Activated CD8-positive, alpha-beta memory T cell treated with anti-CD3 and anti-CD28 coated beads for 1 hour (primary cell): ENCODE data around the gene ASIC3.

ENCODE experiments used
- DNase-seq, 2 donors: peaks; one replicate each; pipeline ENCODE4 v3.0.0-alpha.2; 2020; ENCODE audit warnings: low read depth in 1 of 2; ENCODE audit errors: extremely low read depth in 1 of 2

The ASIC3 gene

DNA sequence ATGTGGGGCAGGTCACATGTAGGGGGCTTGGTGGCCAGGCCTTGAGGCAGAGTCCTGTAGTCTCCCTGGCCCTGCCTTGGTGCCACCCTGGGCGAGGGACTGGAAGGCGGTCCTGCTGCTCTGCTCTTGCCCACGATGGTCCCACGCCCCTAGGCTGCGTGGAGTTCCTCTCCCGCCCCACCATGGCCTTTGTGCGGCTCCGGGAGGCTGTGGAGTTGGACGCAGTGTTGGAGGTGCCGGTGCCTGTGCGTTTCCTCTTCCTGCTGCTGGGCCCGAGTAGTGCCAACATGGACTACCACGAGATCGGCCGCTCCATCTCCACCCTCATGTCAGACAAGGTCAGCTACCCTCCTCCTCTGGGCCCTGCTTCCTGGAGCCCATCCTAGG, 22.2 kb downstream of the ASIC3 start:
- DNase-seq: no peak

DNA sequence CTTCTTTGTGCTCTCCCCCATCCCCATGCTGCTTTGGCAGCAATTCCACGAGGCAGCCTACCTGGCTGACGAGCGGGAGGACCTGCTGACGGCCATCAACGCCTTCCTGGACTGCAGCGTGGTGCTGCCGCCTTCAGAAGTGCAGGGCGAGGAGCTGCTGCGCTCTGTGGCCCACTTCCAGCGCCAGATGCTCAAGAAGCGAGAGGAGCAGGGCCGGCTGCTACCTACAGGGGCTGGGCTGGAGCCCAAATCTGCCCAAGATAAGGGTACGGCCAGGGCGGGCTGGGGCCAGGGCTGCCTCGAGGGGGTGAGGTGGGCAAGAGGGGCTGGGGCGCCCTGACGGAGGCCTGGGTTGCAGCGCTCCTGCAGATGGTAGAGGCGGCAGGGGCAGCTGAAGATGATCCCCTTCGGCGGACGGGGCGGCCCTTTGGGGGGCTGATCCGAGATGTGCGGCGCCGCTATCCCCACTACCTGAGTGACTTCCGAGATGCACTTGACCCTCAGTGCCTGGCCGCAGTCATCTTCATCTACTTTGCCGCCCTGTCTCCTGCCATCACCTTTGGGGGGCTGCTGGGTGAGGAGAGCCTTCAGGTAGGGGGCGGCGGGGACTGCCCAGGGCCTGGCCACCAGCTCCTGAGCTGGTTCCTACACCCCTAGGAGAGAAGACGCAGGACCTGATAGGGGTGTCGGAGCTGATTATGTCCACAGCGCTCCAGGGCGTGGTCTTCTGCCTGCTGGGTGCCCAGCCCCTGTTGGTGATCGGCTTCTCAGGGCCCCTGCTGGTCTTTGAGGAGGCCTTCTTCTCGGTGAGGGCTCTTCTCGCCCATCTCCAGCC, 22.9 kb downstream of the ASIC3 start:
- DNase-seq: no peak

DNA sequence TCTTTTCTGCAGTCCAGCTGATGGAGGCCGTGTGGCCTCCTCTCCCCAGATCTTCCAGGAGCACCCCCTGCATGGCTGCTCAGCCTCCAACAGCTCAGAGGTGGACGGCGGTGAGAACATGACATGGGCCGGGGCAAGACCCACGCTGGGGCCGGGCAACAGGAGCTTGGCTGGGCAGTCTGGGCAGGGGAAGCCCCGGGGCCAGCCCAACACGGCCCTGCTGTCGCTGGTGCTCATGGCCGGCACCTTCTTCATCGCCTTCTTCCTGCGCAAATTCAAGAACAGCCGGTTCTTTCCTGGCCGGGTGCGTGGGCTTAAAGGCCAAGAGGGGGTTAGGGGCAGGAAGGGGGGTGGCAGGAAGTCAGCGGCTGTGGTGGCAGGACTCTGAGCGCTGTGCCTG, 25.7 kb downstream of the ASIC3 start:
- no peak for DNase-seq

DNA sequence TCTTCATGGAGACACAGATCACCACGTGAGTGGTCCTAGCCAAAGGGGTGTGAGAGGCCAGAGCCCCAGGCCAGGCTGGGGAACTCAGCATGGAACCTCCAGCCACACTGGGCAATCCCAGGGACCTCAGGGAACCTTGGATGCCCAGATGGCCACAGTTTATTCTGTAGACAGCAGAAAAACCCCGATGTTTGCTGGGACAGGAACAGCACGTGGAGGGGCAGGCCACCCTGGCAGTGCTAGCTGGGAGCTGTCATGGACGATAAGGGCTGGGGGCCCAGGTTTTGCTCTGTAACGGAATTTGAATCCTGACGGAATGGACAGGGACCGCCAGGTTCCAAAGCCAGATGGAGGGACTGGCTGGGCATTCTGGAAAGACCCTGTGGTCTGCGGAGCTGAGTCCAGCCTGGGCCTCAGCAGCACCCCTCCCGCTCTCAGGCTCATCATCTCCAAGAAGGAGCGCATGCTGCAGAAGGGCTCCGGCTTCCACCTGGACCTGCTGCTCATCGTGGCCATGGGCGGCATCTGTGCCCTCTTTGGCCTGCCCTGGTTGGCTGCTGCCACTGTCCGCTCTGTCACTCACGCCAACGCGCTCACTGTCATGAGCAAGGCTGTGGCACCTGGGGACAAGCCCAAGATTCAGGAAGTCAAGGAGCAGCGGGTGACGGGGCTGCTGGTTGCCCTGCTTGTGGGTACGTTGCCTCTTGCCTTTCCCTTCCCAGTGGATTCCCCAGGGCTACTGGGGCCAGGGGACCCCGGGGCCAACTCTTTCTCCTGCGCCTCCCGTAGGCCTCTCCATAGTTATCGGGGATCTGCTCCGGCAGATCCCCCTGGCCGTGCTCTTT, 26.7 kb downstream of the ASIC3 start:
- DNase-seq: no peak

DNA sequence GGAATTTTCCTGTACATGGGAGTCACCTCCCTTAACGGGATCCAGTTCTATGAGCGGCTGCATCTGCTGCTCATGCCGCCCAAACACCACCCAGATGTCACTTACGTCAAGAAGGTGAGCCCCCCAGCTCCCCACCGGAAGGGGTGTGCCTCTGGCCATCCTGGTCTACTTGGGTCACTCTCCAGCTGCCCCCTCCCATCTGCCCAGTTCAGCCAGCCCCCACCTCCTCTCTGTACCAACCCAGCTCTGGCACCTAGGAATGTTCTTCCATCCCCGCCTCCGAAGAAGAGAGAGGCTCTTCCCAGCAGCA, 27.3 kb downstream of the ASIC3 start:
- DNase-seq: no peak

DNA sequence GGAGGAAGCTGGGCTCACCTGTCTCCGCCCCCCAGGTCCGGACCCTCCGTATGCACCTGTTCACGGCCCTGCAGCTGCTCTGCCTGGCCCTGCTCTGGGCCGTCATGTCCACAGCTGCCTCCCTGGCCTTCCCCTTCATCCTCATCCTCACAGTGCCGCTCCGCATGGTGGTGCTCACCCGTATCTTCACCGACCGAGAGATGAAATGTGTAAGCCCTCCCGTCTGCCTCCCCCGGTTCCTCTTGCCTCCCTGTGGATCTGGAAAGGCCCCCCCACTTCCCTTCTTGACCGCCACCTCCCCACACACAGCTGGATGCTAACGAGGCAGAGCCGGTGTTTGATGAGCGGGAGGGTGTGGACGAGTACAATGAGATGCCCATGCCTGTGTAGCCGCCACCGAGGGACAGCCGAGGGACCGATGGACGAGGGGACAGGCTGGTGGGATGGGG, 27.7 kb downstream of the ASIC3 start:
- no peak for DNase-seq

DNA sequence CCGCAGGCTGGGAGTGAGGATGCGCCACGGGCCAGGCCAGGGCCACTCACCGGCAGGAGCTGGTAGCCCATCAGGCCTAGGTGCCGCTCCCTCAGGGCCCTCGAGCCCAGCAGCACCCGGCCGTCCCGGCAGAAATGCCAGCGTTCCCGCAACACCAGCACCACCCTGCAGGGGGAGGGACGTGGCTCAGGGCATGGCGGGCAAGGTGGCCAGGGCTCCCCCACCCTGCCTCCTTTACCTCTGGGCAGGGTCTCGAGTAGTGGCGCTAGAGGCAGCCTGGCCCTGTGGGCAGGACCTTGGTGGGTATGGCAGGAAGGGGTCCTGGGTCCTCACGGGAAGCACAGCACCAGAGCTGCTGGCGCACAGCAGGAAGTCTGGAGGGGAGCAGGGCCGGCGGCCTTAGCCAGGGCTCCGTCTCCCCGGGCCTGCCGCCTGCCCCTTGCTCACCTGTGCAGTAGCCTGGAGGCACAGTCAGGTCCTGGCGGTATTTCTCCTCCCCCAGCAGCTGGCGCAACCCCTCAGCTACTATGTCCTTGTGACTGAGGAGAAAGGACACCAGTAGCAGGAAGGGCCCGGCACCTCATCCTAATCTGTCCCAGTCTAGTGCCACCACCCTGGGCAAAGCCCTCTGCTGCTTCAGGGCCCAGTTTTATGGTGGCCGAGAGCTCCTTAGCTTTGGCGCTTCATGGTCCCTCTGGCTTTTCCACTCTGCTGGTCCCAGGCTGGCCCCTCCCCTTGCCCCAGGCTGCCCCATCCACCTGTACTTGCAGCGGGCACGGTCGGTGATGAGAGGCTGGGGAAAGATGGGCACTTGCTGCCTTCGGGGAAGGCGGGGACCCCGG, 28.8 kb downstream of the ASIC3 start:
- no peak for DNase-seq

DNA sequence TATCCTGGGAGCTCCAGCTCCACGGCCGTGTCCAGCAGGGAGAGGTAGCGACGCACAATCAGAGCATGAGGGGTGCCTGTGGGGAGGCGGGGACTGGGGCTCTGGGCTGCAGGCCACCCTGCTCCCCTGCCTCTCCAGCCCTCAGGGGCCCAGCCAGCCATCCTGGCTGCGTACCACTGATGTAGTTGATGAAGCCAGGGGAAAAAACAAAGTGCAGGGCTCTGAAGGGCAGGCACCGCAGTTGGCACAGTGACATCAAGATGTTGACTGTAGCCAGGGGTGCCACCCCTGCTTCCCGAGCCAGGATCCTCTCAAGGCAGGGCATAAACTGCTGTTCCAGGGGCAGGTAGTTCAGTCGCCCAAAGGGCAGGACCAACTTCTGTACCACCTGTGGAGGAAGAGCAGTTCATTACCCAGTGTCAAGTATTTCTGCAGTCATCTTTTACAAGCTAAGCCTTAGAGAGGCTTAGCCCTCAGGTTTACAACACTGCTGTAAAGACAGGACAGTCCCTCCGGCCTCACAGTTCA, 29.4 kb downstream of the ASIC3 start:
- DNase-seq: no peak

DNA sequence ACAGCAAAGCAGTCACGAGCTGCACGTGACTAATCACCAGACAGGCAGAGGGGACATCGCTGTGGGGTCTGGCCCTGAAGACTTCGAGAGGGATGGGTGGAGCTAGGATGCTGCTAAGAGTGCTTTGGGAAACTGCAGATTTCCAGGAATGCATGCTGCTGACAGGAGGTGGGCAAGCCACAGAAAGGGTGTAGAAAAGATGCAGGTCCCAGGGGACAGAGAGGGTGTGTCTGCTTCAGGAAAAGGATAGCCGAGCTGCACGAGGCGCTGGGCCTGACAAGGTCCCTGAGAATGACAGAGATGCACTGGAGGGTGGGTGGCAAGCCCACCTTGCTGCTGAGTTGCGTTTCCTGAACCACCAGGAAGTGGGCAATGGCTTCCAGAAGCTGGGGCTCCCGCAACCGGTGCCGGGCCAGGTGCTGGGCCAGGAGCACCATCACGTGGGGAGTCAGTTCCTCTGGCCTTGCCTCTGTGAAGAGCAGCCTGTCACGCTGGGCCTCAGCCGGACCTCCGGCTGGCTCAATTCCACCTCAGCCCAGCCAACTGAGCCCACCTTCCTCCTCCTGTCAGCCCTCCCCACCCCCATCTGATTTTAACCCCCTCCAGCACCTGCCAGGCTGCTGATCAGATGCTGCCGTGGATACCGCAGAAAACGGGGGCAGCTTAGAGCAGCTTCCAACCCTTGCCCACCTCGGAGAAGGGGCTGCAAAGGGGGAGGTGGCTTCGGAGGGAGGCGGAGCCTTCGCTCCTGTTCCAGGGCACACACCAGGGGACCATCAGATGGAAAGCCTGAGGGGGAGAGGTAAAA, 30.1 kb downstream of the ASIC3 start:
- DNase-seq: no peak

DNA sequence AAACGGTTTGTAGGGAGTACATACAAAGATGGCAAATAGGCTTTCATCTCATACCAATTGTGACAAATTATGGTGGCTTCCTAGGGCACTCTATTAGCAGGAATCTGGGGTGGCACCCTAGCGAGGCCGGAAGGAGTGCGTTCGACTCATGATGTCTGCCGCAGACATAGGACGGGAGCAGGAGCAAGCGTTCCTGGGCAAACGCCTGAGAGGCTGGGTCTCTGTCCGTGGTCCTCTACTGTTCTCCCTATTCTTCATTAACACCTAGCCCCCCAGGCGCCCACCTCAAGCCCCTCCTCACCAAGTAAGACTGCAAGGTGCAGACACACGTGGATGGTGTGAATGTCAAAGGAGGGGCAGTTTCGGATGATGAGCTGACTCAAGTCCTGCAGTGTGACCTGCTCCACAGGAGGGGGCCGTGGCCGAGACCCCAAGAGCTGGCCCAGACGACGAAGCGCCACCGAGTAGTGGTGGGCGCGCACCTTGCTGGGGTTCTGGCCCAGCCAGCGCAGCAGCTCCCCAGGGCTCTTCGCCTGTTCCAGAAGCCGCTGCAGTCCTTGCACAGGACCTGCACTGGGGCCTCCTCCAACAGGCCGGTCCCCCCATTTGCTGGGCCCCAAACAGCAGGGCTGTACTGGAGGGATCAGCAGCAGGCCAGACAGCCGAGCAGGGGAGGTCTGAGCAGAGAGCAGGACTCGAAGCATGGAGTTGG, 31.0 kb downstream of the ASIC3 start:
- no peak for DNase-seq

DNA sequence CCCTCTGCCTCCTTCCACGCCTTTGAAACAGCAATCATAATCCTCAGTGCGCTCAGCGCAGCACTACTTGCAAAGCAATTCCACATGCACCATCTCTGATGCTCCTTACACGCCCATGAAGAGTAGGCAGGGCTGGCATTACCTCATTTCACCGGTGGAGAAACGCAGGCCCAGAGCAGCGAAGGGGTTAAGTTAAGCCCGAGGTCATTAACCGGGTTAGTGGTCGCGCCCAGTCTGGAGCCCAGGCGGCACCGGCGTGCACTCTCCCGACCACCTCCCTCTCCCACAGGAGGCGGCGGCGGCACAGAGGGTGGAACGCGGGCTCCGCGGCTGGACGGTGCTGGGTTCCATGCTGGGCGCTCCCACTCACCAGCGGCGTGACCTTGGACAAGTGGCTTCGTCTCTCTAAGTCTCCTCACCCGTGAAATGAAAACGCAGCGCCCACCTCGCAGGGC, 31.8 kb downstream of the ASIC3 start:
- DNase-seq: no peak

DNA sequence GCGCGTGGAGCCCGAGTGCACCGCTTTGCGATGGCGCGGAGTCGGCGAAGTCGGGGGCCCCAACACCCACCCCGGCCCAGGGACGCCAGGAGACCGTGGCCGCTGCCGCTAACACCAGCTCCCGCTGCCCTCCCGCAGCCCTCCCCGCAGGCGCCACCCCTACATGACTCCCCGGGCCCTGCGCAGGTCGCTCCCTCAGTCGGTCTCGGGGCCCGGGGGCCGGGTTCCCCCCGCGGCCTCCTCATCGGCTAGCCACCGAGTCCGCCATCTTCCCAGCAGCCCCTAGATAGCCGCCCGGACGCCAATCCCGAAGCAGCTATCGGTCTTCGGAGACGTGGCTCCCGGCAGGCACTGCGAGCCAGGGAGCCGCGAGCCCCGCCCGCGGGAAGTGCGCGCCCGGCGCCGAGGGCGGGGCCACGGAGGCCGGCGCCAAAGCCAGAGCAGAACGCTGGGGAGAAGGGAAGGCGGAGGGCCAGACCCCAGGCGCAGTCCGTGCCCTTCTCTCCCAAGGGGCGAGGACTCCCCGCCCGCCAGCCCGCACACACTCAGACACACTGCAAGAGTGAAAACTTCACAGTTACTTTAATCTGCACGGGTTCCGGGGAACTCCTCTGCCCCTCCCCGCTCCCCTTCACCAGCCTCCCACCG, 32.3 kb downstream of the ASIC3 start, which contains the start of gene FASTK:
TSS of gene FASTK (minus strand) at position 288 of the 648 bp plus-strand sequence. CDS start at position 245, 43 bp downstream.
- DNase-seq: peak; percentile 64 to 78

DNA sequence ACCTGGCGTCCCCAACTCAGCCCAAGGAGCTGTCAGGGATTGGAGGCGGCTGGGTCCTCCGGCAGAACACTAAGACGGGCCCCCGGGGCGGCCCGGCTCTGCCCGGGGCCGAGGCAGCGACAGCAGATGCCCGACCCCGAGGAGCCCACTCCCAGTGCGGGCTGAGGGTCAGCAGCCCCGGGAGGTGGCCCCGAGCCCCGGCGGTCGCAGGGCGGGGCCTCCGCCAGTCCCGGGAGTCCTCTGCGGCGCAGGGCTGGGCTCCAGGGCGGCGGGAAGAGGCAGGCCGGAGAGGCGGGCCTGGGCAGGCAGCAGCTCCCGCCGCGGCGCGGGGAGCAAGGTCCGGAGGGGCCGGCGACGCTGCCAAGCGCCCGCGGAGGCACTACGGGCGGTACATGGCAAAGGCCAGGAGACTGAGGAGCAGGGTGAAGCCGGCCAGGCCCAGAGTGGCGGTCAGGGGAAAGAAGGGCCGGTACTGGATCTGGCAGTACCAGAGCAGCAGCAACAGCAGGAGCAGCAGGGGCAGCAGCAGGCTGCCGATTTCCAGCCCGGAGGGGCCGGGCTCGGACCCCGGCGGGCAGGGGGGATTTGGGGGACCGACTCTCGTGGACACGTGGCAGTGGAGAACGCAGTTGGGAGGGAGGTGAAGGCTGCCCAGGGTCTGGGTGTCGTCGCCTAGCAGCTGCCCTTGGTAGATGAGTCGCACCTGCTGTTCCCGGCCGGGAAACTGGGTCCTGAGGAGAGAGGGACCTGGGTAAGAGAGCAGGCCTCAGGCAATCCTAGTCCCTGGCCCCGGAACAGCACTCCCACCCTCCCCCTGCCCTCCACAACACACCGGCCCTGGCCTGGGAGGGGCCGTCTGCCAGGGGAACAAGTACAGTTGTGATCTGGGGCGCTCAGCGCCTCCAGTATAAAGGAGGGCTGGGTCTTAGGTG, 33.1 kb downstream of the ASIC3 start:
- no peak for DNase-seq

DNA sequence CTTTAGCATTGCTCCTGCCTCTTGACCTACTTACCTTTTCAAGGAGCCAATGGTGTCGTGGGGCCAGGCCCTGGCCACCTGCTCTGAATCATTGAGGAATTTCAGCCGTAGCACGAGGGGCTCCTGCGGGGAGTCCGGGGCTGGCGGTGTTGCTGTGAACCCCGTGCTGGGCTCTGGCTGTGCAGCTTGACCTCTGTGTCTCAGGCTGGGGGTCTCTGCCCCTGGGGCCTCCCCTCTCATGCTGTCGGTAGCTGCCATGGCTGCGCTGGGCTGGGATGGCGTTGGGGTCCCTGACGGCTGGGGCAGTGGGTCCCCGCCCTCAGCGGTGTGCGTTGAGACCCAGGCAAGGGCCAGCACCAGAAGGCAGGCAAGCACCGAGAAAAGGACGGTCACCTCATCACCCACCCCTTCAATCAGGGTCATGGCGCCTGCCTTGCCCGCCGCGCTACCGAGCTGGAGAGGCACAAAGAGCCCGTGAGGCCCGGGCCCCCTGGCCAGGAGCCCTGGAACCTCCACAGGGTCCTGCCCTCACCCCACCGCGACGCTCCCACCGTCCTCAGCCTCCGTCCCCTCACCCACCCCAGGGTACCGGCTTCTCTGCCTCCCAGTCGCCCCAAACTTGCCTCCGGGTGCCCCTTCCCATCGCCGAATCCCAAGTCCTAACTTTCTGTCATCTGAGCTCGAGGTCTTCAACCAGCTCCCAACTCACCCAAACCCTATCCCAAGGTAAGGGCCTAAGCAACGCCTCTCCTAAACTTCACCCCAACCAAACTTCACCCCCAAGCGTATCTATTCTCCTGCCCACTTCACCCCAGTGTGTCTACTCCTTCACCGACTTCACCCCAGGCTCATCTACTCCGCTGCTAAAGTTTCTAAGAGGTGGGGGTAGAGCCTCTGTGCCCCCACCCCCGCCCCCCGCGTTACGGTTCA, 34.1 kb downstream of the ASIC3 start:
- no peak for DNase-seq

DNA sequence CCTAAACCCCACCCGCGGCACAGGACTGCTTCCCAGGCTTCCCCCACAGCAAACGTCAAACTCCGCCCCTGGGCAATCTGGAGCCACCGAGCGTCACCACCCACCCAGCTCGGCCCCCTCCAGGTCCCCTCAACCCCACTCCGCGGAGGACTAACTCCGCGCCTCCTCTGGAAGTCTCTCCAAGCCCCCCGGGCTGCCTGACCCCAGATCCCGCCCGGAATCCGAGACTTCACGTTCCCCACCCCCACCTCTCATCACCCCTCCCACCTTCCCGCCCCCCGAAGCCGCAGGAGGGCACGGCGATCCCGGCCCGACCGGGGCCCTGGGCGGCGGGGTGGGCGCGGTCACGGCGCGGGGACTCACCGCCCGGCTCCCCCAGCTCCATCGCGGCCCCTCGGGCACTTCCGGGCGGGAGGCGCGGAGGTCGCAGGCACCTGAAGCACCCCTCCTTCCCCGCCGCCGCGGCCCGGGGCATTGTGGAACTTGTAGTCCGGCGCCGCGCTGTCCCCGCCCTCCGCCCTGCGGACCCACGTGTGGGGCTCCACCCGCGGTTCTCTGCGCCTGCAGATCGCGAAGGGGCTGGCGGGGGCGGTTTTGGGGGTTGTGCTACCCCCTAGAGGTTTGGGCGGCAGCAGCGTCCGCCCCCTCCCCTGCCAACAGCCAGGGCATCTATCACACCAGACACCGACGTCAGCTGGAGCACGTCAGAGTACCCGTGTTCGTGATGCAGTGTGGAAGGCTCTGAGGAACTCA, 34.9 kb downstream of the ASIC3 start, which contains the start of gene TMUB1:
TSS of gene TMUB1 (minus strand) at position 423 of the 753 bp plus-strand sequence. CDS start 930 bp downstream, outside the sequence.
- DNase-seq: peak; percentile 74 to 88

DNA sequence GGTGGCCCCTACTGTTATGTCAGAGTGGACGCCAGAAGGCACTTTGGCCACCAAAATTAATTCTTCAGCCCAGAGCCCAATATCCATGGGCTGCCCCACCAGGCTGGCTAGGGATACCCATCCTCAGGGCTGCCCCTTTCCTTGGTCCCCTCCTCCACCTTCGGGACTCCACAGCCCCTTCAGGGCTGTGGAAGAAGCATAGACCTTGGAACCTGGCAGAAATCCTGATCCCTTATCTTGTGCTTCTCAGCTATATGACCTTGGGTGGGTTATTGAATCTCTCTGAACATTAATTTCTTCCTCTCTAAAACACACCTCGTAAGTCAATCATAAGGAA, 35.5 kb downstream of the ASIC3 start:
- no peak for DNase-seq
